Tibial nerve (tissue), 3 donors: Measurements from ENCODE around the gene APP.

Experiments used
- POLR2A ChIP-seq, 2 donors: fragments of 450-650 bp; IDR thresholded peaks; one replicate each; pipeline ENCODE4 v1.6.1; 2017; ENCODE audit warnings: antibody characterized with exemption in 2 of 2, mild to moderate bottlenecking in 2 of 2, moderate library complexity in 2 of 2
- TF ChIP-seq, protein P1 (sequence below), 5 experiments: fragments of 200-600 bp in 3 of 5; fragments of 450-650 bp in 2 of 5; sonication (generic) in 3 of 5; IDR thresholded peaks; one replicate each; pipeline ENCODE4 v1.5.1; 2016 to 2019; ENCODE audit warnings: antibody characterized with exemption in 5 of 5, mild to moderate bottlenecking in 3 of 5, moderate library complexity in 2 of 5

DNA sequence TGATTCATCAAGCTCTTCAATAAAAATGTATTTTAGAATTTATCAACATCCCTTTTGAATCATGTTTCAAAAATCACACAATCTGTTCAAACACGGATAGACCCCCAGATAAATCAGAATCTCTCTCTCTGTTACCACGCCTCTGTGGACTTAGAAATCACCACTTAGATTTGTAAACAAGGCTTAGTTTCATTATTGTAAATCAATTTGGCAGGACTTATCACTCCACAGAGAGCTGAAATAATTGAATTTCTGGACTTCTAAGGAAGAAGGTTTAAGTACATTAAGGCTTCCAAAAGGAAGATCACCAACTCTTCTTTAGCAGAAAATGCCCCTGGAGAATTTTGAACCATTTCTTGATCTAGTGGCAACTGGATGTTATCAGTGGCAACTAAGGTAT lies 100.4 kb downstream of the APP start:
- TF ChIP-seq, protein P1, sequence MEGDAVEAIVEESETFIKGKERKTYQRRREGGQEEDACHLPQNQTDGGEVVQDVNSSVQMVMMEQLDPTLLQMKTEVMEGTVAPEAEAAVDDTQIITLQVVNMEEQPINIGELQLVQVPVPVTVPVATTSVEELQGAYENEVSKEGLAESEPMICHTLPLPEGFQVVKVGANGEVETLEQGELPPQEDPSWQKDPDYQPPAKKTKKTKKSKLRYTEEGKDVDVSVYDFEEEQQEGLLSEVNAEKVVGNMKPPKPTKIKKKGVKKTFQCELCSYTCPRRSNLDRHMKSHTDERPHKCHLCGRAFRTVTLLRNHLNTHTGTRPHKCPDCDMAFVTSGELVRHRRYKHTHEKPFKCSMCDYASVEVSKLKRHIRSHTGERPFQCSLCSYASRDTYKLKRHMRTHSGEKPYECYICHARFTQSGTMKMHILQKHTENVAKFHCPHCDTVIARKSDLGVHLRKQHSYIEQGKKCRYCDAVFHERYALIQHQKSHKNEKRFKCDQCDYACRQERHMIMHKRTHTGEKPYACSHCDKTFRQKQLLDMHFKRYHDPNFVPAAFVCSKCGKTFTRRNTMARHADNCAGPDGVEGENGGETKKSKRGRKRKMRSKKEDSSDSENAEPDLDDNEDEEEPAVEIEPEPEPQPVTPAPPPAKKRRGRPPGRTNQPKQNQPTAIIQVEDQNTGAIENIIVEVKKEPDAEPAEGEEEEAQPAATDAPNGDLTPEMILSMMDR (IDR thresholded peaks at IDR 0.05): no peak
- no peak for TF ChIP-seq POLR2A (IDR thresholded peaks at IDR 0.05)
